GM15510 (cell line): ENCODE measurements around the gene JAG2.

ENCODE experiments used
- POLR2A ChIP-seq: IDR thresholded peaks from 3 replicates; pipeline ENCODE4 v1.6.1; 2011; ENCODE audit warnings: borderline replicate concordance; ENCODE audit not compliant: insufficient read length; ENCODE audit errors: extremely low read depth

JAG2 gene

DNA sequence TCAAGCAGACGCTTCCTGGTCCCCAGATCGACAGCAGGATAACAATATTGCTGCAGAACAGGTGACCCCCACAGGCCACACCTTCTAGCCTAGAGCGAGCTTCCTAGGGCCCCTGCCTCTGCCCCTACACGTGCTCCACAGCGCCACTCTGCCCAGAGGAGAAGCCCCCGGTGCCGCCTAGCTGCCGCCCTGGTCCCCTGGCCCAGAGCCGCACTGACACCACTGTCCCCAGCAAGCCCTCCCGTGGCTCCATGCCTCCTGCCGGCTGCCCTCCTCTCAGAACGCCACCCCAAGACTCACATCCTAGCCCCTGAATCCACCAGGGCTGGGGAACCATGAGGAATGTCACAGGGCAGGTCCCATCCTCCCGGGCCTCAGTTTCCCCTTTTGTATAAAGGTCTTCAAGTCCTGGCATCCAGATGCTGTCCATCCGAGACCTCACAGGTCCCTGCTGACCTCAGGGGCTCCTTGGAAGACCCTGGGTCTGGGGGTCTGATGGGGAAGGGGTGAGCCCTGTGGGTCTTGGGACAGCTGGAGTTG lies 31.0 kb downstream of the JAG2 start:
- no peak for TF ChIP-seq POLR2A

GRCh38 chr14:105136401-105137322 lies 31.9 kb downstream of the JAG2 start:
- TF ChIP-seq POLR2A, result no peak

GRCh38 chr14:105135700-105136395 lies 32.7 kb downstream of the JAG2 start:
- TF ChIP-seq POLR2A, result no peak

- no peak for TF ChIP-seq POLR2A
These were observed 35.5 kb downstream of the JAG2 start for GRCh38 chr14:105132921-105133654.

DNA sequence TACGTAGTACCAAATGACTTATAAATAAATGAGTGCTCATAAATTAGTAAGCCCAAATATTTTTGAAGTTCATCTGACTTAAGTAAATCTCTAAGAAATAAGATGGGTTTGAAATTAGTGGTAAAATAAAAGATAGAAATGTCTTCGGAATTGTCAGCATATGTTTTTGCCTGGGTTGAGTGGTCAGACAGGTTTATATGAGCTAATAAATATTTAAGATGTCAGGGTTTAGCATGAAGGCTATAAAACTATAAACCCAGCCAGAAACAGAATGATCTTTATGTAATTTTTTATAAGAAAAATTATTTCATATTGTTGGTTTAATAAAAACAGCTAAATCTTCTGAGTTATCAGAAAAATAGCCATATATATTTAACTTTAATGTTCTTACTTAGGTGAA lies 37.3 kb downstream of the JAG2 start:
- TF ChIP-seq POLR2A, result no peak

GRCh38 chr14:105128059-105128458 lies 40.5 kb downstream of the JAG2 start:
- TF ChIP-seq POLR2A, result no peak

DNA sequence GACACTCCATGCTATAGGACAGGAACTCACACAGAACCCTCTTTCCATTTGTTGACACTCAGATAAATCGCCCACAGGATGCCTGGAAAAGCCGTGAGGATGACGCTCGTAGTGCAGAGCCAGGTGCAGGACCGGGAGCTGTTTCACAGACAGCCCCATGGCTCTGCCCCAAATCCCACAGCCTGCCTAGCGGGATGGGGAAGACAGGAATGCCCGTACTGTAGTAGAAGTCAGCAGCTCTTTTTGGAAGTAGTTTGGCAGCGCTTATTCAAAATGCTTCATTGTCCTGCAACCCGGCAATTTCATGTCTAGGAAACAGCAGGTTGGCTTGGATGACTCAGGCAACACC lies 41.6 kb downstream of the JAG2 start:
- TF ChIP-seq POLR2A, result no peak

GRCh38 chr14:105126126-105126980 lies 42.2 kb downstream of the JAG2 start:
- no peak for TF ChIP-seq POLR2A

DNA sequence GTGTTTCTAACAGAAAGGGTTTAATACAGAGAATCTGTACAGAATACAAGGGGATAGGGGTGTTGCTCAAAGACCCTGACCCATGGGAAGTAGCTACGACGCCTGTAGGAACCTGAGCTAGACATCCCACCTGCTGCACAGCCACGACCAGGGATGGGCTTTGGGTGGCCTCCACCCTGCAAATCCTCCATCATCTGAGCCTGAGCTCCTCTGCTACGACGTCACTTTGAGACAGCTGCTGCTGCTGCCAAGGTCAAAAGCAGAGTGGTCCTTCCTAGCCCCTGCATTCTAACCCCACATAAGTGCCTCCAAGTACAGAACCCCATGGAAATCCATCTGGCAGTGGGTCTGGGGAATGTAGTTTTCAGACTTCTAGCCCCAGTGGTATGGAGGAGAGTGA lies 43.8 kb downstream of the JAG2 start:
- no peak for TF ChIP-seq POLR2A

- TF ChIP-seq POLR2A, result no peak
These were observed 44.4 kb downstream of the JAG2 start for GRCh38 chr14:105123981-105124765.

GRCh38 chr14:105123064-105123665 lies 45.4 kb downstream of the JAG2 start:
- TF ChIP-seq POLR2A, result no peak

DNA sequence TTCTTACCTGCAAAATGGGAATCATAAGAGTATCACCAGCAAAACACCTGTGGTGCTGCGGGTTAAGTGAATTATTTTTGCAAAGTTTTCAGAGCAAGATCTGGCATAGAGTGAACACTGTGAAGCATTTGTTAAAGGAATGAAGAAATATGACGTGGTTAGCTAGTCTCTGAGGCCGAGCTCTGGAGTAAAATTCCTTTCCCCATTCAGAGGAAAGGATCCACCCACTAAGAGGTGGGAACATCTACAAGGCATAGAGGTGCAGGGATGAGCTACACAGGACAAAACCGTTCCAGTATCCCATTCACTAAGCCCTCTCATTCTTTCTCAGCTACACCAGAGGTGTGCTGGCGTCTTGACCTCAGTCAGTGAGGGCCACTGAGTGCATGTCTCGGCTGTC lies 48.5 kb downstream of the JAG2 start:
- TF ChIP-seq POLR2A, result no peak

DNA sequence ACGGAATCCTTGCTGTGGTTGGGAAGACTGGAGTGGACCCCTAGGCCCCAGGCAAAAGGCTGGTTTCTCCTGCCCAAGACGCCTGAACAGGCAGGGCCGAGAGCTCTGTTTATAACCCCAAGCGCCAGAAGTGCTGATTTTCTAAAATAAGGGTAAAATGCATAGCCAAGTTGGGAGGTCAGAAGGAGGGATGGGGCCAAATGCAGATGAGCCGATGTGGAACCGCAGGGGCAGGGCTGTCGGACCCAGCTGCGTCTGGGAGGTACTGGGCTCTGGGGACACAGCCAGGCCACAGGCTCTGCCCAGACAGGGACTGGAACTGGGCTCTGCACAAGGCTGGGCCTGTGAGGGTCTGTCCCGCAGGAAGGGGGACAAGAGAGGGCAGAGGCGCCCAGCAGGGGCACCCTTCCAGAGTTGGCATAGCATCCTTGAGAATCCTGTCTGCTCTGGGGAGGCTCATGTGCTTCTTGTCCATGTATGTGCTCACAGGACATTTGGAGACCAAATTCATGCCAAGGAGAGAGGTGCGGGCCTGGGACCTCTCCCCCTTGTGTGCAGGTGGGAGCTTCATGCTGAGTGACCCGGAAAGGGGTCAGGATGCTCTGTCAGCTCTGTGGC lies 49.1 kb downstream of the JAG2 start:
- TF ChIP-seq POLR2A, result no peak

DNA sequence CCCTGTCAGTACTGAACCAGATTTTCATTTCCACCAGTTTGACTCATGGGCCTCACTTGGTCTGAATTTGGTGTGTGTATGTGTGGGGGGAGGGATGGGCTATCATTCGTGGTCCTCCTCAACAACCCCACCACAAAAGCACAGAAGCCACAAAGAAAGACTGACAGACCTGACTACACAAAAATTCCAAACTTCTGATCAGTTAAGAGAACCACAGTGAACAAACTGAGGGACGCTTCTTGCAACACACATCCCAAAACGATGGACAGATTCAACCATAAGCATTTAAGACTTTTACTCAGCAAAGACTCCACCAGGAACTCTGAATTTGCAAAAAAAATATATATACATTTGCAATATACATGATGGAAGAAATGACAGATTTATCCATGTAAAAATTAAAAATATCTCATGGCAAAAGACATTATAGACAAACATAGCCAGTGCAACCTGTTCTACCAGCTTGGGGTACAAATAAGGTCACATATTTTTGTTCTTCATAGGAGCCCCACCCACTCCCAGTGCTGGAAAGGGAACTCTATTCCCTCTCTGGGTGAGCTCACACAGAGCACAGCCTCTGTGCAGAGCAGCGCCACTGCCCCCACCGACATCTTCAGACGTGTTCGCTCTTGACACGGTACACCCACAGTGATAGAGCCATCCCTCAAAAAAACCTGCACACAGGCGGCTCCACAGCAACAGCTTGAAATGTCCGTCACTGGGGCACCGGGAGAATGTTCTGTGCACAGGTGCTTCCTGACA lies 49.7 kb downstream of the JAG2 start:
- no peak for TF ChIP-seq POLR2A
